Skin of body (tissue), 2 donors: Measurements from ENCODE around the gene SLC35B4. TPM values are rescaled to one million over a fixed set of nuclear protein-coding genes. Genes with fewer than 3 reads are reported as not detected.

Experiments
- DNase-seq: peaks from one replicate; lab custom pipeline; 2025; lab: John Stamatoyannopoulos, UW
- total RNA-seq: library from RNA; depleted of rRNA; stranded (reverse); fragments of >200 nt; gene quantifications from one replicate; pipeline ENCODE4 v1.2.3, GENCODE V29; 2014

SLC35B4 gene
- total RNA-seq, 1 donor from 2014 or later: 5.7 TPM

DNA sequence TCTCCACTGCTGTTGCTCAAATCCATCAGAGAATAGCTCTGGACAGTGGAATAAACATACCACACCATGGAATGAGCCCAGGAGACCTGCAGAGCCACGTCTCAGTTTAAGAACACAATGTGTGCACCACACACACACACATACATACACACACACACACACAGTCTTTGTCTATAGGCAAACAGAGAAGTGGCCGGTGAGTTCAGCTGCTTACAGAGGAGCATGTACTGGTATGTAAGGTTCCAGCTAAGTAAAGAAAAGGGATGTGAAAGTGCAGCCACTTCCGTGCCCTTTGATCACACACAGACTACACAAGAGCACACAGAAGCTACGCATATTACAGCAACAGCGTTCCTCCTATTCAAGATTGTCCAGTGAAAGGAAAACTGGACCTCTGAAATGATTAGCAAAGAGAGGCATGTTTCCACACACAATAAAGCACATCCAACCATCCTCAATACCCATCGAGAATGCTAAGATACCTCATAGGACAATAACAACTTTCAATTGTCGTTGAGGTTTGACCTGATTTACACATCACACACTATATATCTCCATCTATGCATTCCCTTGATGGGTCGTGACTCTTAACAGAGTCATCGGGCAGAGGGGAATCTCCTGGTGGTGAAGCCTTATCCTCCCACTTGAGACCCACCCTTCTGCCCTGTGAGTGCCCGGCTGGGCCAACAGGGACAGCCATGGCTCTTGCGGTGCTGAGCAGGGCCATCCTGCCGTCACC, 23.6 kb downstream of the SLC35B4 start:
- DNase-seq: no peak

DNA sequence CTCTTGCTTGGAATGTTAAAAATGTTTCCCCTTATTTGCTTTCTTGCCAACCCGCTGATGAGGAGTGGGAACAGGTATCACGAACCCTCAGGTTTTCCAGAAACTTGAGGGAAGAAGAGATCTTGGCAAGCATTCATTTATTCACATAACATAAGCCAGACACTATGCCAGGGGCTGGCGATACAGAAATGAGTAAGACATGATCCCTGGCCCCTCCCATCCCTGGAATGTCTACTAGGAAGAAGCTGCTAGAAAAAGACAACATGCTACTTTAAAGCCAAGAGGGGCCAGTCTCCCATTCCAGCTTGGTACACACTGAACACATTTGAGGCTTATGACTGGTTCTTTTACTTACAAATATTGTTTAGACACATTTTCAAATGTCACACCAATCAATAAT, 26.4 kb downstream of the SLC35B4 start:
- no peak for DNase-seq

DNA sequence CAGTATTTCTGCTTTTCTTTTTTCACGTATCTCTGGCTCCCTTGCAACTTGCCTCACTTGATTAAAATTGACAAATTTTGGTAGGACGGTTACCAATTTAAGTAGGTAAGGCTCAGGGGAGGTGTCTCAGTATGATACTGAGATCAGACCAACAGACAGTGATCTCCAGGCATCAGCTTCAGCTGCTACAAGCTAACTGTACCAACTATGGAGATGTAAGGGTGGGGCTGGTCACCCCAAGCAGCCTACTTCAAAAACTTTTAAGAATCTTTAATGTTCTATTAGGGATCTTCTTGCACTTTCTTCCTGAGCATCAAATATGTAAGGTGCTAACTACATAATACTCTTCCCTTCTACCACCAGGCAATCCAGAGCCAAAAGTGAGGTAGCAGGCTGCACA, 26.9 kb downstream of the SLC35B4 start:
- no peak for DNase-seq

DNA sequence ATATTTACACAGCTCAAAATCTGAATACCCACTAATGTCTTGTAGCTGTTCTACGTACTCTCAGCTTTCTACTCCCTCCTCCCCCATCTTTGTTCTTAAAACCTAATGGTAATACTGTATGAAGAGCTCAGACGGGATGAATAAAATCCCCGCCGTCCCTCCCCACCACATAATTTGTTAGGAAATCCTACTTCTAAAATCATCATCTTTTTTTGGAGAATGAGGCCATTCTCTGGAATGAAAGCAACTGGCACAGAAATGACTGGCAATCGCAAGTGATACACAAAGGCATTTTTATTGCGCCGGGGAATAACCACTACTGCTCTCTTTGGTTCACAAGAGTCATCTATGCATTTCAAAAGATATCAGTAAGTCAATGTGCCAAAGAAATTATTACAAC, 27.3 kb downstream of the SLC35B4 start:
- no peak for DNase-seq

DNA sequence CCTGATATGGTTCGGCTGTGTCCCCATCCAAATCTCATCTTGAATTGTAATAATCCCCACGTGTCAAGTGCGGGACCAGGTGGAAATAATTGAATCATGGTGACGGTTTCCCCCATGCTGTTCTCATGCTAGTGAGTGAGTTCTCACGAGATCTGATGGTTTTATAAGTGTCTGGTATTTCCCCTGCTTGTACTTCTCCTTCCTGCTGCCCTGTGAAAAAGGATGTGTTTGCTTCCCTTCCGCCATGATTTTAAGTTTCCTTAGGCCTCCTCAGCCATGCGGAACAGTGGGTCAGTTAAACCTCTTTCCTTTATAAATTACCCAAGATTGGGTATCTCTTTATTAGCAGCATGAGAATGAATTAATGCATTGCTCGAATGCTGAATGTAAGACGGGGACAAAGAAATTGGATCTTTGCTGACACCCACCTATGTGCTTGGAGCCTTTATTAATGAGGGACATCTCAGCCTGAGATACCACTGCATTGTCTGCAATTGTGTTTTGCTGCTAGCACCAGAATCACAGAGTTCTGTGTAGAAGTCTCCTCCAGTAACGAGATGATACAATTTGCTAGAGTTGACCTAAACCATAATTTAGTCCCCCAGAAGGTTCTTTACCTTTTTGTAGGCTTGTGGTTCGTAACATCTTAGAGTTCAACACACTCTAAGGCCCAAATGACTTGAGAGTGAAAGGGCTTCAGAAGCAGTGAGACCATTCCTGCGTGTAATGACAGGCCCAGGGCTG, 28.6 kb downstream of the SLC35B4 start:
- DNase-seq: peak; percentile 83

DNA sequence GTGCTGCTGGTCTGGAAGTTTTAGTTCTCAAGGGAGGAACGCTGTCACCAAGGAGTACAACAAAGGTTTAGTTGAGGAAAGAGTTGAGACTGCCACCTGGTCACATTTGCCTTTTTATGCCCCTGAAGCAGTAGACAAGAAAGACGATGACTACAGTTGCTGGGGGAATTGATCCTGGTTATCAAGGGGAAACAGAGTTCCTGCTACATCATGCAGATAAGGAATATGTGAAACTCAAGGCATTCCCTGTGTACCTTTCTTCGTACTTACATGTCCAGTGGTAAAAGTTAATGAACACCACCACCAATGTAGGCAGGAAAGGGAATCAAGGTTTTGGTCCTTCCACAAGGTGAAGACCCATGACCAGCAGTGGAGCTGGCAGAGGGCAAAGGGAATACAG, 31.8 kb downstream of the SLC35B4 start:
- no peak for DNase-seq

DNA sequence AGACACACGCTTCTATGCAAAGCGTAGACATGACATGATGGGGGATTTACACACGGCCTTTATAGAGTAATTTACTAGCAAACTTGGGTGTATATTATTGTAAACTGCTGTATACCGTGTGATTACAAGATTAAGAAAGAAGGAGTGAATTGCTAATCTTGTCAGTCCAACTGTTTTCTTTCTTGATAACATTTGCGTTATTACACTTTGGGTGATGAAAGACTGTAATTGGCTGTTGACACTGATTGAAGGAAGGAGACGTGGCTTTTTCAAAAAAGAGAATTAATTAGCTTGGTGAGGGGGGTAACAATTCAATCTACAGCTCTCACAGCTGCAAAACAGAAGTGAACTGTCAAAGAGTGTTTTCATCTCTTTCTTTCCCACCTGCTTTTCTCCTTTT, 32.7 kb downstream of the SLC35B4 start:
- DNase-seq: peak; percentile 6

DNA sequence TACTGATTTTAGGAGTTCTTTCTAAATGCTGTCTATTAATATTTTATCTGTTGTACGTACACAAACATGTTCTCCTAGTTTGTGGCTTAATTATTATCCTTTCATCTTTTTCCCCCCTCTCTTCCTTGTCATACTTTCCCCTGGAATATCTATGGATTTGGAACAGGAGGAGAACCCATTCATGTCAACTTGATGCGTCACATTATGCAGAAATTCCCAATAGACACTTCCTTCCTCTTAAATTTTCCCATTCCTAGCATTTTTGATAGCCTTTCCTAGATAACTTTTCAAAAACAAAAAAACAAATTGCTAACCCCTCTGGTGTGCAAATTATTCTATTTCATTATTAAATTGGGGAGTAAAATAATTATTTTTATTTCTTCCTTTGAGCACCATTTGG, 36.2 kb downstream of the SLC35B4 start:
- no peak for DNase-seq

DNA sequence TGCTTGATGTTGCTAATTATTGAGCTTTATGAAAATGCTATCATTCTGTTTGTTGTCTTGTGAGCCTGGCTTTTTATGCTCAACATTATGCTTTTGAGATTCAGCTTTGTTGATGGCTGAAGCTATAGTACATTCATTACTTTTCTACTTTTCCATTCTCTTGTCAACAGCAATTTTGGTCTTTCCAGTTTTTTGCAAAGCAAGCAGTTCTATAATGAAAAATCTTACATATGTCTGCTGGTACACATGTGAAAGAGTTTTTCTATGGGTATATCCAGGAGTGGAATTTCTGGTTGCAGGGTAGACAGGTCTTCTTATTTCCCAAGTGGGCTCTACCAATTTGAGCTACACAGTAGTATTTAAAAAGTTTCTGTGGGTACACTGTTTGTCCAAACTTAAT, 36.8 kb downstream of the SLC35B4 start:
- DNase-seq: no peak

DNA sequence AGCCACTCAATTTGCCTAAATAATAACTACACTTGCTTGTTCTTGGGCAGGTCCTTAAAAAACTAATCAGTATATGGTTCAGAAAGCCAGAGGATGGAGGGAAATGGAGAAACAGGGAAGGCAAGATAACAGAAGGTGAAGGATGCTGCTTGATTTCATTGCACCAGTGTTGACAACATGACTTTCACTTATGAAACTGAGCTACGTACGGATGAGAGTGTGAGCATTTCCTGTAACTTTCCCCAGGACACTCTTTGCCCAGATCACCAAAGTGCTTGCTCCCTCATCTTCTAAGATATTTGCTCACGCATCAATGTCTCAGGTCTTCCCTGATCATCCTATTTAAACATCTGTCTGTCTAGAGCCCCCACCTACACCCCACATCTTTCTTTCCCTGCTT, 37.4 kb downstream of the SLC35B4 start:
- DNase-seq: no peak

DNA sequence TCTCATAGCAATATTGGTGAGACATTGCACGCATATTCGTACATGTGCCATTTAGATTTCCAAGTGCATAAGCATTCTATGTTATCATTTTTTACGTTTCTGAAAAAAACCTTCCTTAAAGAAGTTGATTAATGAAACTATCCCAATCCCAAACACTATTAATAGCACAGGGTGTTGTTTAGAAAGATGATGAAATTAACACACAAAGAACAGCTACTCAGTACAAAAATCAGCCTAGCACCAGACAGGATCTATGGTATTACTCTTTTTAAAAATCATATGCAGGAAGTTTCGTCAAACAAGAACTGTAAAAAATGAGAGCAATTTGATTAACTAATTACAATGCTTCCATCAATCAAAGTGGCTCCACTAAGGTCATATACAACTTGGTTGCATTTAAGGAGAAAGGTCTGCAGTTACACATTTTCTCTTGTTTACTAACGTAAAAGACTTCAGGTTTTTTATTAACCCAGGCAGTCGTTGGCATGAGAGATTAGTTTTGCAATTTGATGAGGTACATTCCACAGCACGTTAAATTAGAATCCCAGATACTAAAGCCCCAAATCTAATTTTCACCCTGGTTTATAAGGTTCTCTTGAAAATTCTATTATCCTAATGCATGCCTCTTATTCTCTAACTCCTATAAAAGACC, 38.1 kb downstream of the SLC35B4 start:
- DNase-seq: no peak

DNA sequence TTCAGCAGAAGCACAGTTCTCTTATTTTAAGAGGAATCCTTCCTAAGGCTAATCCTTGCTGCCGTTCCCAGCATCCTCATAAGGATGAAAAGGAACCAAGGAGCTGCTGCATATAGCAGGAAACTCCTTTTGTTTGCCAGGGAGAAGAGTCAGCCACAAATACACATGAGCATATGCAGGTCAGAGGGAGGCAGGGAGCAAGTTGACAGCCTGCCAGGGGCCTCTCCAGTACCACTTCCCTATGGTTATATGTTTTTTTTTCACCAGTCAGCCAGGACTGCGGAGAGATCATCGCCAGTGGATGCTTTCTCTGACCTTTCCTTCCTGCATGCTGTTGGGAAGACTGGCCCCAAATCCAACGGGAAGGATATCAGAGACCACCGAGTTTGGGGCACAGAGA, 39.8 kb downstream of the SLC35B4 start:
- no peak for DNase-seq

DNA sequence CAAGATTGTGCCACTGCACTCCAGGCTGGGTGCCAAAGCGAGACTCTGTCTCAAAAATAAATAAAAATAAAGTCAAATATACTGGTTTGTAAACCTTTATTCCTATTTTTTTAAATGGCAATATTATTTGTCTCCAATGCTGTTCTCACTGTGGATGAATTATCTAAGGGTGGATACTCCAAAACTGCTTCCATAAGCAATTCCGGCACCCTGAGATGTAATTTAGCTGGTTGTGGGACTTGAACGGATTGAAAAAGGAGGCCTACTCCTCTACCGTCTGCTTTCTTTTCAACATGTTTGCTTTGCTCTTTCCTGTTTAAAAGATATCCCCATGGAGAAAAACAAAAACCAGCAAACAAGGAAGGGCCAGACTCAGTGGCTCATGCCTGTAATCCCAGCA, 54.4 kb downstream of the SLC35B4 start:
- DNase-seq: no peak

DNA sequence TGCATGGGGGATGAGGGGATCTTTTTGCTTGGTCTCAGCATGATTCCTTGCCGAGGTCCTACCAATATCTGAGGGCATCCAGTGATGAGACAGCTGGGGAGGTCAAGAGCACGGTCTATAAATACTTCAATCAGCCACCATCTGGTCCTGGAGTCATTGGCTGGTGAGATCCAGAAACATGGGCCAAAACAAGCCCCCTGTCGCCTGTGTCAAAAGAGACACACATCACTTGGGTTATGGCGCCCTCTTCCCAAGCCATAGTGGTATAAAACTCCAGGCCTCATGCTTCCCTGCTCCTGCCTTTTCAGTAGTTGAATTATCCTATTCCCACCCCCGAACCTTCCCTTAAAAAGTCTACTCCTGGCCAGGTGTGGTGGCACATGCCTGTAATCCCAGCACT, 60.9 kb downstream of the SLC35B4 start:
- DNase-seq: no peak

DNA sequence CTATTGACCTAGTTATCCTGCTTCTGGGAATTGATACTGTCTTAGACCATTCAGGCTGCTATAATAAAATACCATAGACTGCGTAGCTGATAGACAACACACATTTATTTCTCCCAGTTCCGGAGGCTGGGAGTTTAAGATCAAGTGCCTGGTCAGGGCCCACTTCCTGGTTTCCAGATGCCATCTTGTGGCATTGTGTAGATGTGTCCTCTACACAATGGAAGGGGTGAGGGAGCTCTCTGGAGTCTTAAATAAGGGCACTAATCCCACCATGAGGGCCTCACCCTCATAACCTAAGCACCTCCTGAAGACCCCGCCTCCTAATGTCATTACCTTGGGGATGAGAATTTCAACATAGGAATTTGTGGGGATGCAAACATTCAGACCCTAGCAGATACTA, 62.4 kb downstream of the SLC35B4 start:
- no peak for DNase-seq

DNA sequence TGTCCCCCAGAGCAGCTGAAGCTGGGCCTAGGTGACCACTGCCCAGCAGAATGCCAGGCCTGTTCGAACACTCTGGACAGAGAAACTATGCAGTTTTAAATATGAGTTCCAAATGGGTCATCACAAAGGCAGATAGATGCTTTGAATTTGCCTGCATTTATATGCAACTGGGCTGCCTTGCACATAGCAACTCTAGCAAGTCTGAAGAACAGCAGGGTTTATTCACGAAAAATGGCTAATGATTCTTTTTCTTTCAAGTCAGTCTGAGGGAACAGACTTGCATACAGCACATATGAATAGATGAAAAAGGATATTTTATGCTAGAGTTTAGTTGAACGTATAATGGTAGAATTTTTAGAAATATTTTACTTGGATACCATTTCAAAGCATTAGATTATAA, 68.5 kb downstream of the SLC35B4 start:
- DNase-seq: no peak

DNA sequence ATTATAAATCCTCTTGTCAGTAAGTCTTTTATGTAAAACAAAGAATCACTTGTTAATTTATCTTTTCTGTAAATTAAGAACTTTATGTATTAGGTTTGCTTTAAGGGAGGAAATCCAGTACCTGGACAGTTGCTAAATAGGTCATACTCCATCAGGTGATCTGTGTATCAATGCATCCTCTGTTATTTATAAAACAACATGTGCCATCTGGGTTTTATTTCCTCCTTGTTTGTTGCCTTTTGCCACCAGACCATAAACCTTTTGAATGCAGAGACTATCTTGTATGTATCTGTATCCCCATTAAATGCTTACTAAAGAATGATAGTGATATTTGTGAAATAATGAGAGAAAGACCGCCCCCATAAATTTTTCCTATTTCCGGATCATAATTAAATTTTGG, 70.0 kb downstream of the SLC35B4 start:
- DNase-seq: no peak

DNA sequence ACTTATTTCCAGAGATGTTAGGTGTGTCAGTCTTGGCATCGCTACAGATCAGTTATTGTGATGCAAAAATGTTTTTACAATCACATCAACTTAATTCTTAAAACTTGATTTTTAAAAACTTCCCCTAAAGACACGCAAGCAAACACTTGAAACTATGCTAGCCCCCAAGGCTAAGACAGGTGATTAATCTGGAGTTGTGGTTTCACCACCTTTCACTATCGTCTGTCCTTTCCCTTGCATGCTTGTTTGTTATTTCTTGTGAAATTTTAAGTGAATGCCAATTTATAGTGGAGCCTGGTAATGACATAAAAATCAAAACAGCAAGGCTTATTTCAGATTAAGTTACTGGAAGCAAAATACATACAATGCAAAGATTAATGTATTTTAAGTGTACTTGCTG, 70.4 kb downstream of the SLC35B4 start:
- DNase-seq: no peak

DNA sequence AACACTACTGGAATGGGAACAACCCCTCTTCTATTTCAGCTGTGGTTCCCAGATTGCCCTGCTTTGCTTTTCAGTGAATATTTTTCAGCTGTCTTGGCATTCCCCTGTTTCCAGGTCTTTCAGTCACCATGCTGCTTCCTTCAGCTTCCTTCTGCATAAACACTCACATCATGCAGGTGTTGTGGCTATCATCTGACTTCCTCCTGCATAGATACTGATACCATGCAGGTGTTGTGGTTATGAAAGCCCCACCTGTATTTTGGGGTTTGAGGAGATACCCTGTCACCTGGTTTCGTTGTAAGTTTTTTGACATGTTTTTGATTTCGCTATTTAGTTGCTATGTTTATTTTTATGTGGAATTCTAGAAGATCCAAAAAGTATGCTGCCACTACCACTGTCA, 71.5 kb downstream of the SLC35B4 start:
- DNase-seq: no peak
